ENCODE data around the gene DUSP2.

GRCh38 chr2:96113367-96113677 lies 31.9 kb downstream of the DUSP2 start:
- TF ChIP-seq CTCF (IDR thresholded peaks at IDR 0.05), result no peak
- TF ChIP-seq EP300 (IDR thresholded peaks at IDR 0.05), result no peak
- TF ChIP-seq POLR2A (IDR thresholded peaks at IDR 0.05), result no peak
